Colonic mucosa (tissue), 4 donors: ENCODE measurements around the gene CNGA3. TPM values are rescaled to one million over a fixed set of nuclear protein-coding genes. Genes with fewer than 3 reads are reported as not detected.

Experiments
- DNase-seq: peaks from one replicate; pipeline ENCODE4 v3.0.0-alpha.2; 2020
- H3K27ac ChIP-seq: fragments of 200-600 bp; one replicate; pipeline ENCODE4 v1.8.0; 2021
- H3K27me3 ChIP-seq: fragments of 200-600 bp; one replicate; pipeline ENCODE4 v1.8.0; 2021
- H3K36me3 ChIP-seq: fragments of 200-600 bp; one replicate; pipeline ENCODE4 v1.8.0; 2021
- H3K4me1 ChIP-seq: fragments of 200-600 bp; one replicate; pipeline ENCODE4 v1.8.0; 2021; ENCODE audit warnings: mild to moderate bottlenecking
- H3K4me3 ChIP-seq: fragments of 200-600 bp; one replicate; pipeline ENCODE4 v1.8.0; 2021
- H3K9ac ChIP-seq, 2 donors: one replicate each; pipeline ENCODE4 v1.7.0; 2013; ENCODE audit warnings: control low read depth in 2 of 2, low read depth in 2 of 2, low read length in 2 of 2
- H3K9me3 ChIP-seq: fragments of 200-600 bp; one replicate; pipeline ENCODE4 v1.8.0; 2021
- CTCF ChIP-seq: fragments of 200-600 bp; IDR thresholded peaks from one replicate; pipeline ENCODE4 v1.8.0; 2022; ENCODE audit warnings: antibody characterized with exemption, mild to moderate bottlenecking
- intact Hi-C: fragments of 100-400 bp; cut with DNase I; formaldehyde crosslinking; loops from one replicate; pipeline ENCODE4 v1.14.1; 2022
- total RNA-seq, 2 donors: library from RNA; stranded (reverse); fragmentation: NEBNext Ultra II Directional in 1 of 2; extraction: Animal tissue kit (Norgen Biotek cat#: 25700) in 1 of 2; gene quantifications; one replicate each; pipeline ENCODE4 v1.2.1, GENCODE V29; 2021
- donor health status: healthy.
- donor health status: DM: no; HTN: no; CAD: no.
- donor health status: DM: no; HTN: no; CAD: no.

Gene CNGA3
- total RNA-seq, 2 donors from 2014 or later = 0.20 to 0.35 TPM

DNA sequence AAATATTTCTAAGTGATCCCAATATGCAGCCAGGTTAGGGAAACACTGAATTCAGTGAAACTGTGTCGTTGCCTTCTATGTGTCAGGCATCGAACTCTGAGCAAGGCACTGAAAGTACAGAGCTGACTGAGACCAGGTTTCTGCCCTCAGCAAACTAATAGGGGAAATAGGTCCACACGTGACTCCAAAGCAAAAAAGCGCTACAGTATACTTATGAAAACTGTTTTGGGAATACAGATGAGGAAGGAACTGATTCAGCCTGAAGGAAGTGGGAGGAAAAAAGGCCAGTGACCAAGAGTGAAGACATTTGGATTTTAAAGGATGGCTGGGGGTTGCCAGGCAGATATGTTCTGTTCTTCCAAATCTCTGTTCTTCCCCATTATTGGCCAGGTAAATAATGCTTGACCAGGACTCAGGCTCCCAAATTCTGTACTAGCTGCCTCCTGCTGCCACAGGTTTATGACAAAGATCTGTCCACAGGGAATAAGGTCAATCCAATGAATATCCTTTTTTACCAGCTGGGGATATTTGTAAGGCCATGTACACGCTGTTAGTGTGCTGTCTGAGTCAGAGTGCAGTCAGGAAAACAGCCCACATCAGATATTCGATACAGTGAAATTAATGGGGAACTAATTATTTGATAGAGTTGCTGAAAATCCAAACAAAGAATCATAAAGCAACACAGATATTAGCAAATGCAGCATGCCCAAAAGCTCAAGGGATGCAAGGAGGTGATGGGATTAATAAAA is 73.9 kb downstream of the CNGA3 start:
- TF ChIP-seq CTCF = no peak
- Histone ChIP-seq H3K27ac (no peak overlapping the region), H3K36me3 (no peaks in the 10 kb centered on the region), H3K9ac (no peak overlapping the region), H3K4me1 (no peaks in the 10 kb centered on the region), H3K4me3 (no peak overlapping the region), H3K27me3 (no peaks in the 10 kb centered on the region), H3K9me3 (no peaks in the 10 kb centered on the region)
- DNase-seq = no peak
- intact Hi-C loops = no loop called here

GRCh38 chr2:98422449-98422848 is 76.2 kb downstream of the CNGA3 start:
- Histone ChIP-seq H3K36me3 (no peaks in the 10 kb centered on the region), H3K4me1 (no peaks in the 10 kb centered on the region)
- intact Hi-C loops = no loop called here

DNA sequence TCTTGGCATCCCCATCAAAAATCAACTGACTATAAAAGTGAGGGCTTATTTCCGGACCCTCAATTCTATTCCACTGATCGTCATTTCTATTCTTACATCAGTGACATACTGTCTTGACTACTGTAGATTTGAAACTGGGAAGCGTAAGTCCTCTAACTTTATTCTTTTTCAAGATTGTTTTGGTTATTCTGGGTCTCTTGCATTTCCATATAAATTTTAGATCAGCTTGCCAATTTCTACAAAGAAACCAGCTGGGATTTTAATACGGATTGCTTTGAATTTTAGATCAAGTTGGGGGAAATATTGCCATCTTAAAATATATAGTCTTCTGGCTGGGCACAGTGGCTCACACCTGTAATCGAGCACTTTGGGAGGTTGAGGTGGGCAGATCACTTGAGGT is 80.5 kb downstream of the CNGA3 start:
- Histone ChIP-seq H3K27me3 (no peaks in the 10 kb centered on the region), H3K4me1 (no peaks in the 10 kb centered on the region), H3K4me3 (no peak overlapping the region), H3K9ac (no peak overlapping the region), H3K27ac (no peak overlapping the region), H3K36me3 (no peaks in the 10 kb centered on the region), H3K9me3 (no peaks in the 10 kb centered on the region)
- TF ChIP-seq CTCF = no peak
- intact Hi-C loops = no loop called here
- DNase-seq = no peak

More at GRCh38 chr2:98422449-98422848, 76.2 kb downstream of the CNGA3 start:
- Histone ChIP-seq H3K27me3 (no peaks in the 10 kb centered on the region), H3K27ac (no peak overlapping the region), H3K9ac (no peak overlapping the region), H3K9me3 (no peaks in the 10 kb centered on the region), H3K4me3 (no peak overlapping the region)
- TF ChIP-seq CTCF = no peak
- no peak for DNase-seq

GRCh38 chr2:98432145-98432544 is 85.9 kb downstream of the CNGA3 start:
- no peak for DNase-seq
- Histone ChIP-seq H3K27me3 (no peaks in the 10 kb centered on the region), H3K9ac (no peak overlapping the region), H3K9me3 (no peaks in the 10 kb centered on the region), H3K4me3 (no peak overlapping the region), H3K27ac (no peak overlapping the region), H3K36me3 (no peaks in the 10 kb centered on the region), H3K4me1 (no peaks in the 10 kb centered on the region)
- intact Hi-C loops = no loop called here
- TF ChIP-seq CTCF = no peak

GRCh38 chr2:98433363-98433964 is 87.2 kb downstream of the CNGA3 start:
- Histone ChIP-seq H3K9ac (no peak overlapping the region), H3K4me3 (no peak overlapping the region), H3K9me3 (no peaks in the 10 kb centered on the region), H3K27me3 (no peaks in the 10 kb centered on the region), H3K36me3 (no peaks in the 10 kb centered on the region), H3K27ac (no peak overlapping the region), H3K4me1 (no peaks in the 10 kb centered on the region)
- no peak for TF ChIP-seq CTCF
- no peak for DNase-seq
- intact Hi-C loops = no loop called here
